Measurements from ENCODE around the gene CCDC178. TPM values are rescaled to one million over a fixed set of nuclear protein-coding genes. Genes with fewer than 3 reads are reported as not detected.
"Not testable (repeated sequence)": the region's sequence is repeated elsewhere in the genome, so short reads cannot be mapped to it uniquely, and the experiment has no call there.

The CCDC178 gene
- polyA plus RNA-seq, 1 donor from 2014 or later, result not detected

- H3K79me2 ChIP-seq (replicated peaks; ENCODE audit: insufficient read depth, low read length), result no peaks in the 10 kb centered on the region
- no peak overlapping the region for H2AFZ ChIP-seq (ENCODE audit: low read depth, low read length)
- no peak overlapping the region for H3K4me3 ChIP-seq (ENCODE audit: low read length)
- no peak overlapping the region for H3K27ac ChIP-seq (ENCODE audit: low read length)
- H3K36me3 ChIP-seq (ENCODE audit: insufficient read depth, low read length), result no peaks in the 10 kb centered on the region
- H3K9me2 ChIP-seq (ENCODE audit: insufficient read depth, low read length), result no peaks in the 10 kb centered on the region
- no peaks in the 10 kb centered on the region for H3K27me3 ChIP-seq (ENCODE audit: insufficient read depth, low read depth, low read length)
- no peak overlapping the region for H3K9ac ChIP-seq (ENCODE audit: low read length)
- no peaks in the 10 kb centered on the region for H3F3A ChIP-seq (ENCODE audit: insufficient read depth, low read length, poor library complexity, severe bottlenecking)
- TF ChIP-seq TAF1 (IDR thresholded peaks at IDR 0.05; ENCODE audit: low read depth) (no peak), EP300 (conservative IDR thresholded peaks at IDR 0.05; ENCODE audit: poor library complexity, severe bottlenecking) (no peak), MXI1 (conservative IDR thresholded peaks at IDR 0.05; ENCODE audit: poor library complexity, severe bottlenecking) (no peak), SMC3 (conservative IDR thresholded peaks at IDR 0.05; ENCODE audit: poor library complexity) (no peak), RAD21 (conservative IDR thresholded peaks at IDR 0.05) (no peak), EZH2 (IDR thresholded peaks at IDR 0.05; ENCODE audit: borderline replicate concordance, insufficient read depth, low read length, poor library complexity, severe bottlenecking) (no peak), POLR2AphosphoS5 (IDR thresholded peaks at IDR 0.05) (no peak)
- TF ChIP-seq, protein P1, sequence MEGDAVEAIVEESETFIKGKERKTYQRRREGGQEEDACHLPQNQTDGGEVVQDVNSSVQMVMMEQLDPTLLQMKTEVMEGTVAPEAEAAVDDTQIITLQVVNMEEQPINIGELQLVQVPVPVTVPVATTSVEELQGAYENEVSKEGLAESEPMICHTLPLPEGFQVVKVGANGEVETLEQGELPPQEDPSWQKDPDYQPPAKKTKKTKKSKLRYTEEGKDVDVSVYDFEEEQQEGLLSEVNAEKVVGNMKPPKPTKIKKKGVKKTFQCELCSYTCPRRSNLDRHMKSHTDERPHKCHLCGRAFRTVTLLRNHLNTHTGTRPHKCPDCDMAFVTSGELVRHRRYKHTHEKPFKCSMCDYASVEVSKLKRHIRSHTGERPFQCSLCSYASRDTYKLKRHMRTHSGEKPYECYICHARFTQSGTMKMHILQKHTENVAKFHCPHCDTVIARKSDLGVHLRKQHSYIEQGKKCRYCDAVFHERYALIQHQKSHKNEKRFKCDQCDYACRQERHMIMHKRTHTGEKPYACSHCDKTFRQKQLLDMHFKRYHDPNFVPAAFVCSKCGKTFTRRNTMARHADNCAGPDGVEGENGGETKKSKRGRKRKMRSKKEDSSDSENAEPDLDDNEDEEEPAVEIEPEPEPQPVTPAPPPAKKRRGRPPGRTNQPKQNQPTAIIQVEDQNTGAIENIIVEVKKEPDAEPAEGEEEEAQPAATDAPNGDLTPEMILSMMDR (IDR thresholded peaks at IDR 0.05; ENCODE audit: poor library complexity, severe bottlenecking), result no peak
- TF ChIP-seq, protein P2, sequence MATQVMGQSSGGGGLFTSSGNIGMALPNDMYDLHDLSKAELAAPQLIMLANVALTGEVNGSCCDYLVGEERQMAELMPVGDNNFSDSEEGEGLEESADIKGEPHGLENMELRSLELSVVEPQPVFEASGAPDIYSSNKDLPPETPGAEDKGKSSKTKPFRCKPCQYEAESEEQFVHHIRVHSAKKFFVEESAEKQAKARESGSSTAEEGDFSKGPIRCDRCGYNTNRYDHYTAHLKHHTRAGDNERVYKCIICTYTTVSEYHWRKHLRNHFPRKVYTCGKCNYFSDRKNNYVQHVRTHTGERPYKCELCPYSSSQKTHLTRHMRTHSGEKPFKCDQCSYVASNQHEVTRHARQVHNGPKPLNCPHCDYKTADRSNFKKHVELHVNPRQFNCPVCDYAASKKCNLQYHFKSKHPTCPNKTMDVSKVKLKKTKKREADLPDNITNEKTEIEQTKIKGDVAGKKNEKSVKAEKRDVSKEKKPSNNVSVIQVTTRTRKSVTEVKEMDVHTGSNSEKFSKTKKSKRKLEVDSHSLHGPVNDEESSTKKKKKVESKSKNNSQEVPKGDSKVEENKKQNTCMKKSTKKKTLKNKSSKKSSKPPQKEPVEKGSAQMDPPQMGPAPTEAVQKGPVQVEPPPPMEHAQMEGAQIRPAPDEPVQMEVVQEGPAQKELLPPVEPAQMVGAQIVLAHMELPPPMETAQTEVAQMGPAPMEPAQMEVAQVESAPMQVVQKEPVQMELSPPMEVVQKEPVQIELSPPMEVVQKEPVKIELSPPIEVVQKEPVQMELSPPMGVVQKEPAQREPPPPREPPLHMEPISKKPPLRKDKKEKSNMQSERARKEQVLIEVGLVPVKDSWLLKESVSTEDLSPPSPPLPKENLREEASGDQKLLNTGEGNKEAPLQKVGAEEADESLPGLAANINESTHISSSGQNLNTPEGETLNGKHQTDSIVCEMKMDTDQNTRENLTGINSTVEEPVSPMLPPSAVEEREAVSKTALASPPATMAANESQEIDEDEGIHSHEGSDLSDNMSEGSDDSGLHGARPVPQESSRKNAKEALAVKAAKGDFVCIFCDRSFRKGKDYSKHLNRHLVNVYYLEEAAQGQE (IDR thresholded peaks at IDR 0.05; ENCODE audit: borderline replicate concordance), result no peak
- H4K20me1 ChIP-seq (ENCODE audit: insufficient read depth), result no peaks in the 10 kb centered on the region
- no peaks in the 10 kb centered on the region for H3K9me3 ChIP-seq (ENCODE audit: low read length)
- no peak overlapping the region for H3K4me2 ChIP-seq (ENCODE audit: low read length)
These were observed 19.3 kb downstream of the CCDC178 start for GRCh38 chr18:33421225-33421624.

DNA sequence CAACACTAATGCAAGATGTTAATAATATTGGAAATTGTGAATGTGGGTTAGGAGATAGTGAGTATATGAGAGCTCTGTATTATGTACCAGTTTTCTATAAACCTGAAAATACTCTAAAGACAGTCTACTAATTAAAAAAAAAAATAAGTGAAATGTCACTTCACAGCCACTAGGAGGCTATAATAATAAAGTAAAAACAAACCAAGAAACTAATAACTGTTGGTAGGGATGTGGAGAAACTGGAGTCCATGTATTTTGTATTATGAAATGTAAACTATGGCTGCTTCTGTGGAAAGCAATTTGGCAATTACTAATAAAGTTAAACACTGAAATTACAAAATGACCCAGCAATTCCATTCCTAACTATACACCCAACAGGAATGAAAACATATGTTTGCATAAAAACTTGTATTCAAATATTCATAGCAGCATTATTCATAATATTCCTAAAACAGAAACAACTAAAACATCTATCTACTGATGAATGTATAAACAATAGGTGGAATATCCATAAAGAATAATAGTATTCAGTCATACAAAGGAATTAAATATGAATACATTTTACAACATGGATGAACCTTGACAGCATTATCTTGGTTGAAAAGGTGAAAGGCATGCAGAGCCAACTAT, 36.2 kb downstream of the CCDC178 start:
- no peaks in the 10 kb centered on the region for H4K20me1 ChIP-seq (ENCODE audit: insufficient read depth)
- no peak overlapping the region for H3K27ac ChIP-seq (ENCODE audit: low read length)
- H3K4me2 ChIP-seq (ENCODE audit: low read length), result no peak overlapping the region
- H3K79me2 ChIP-seq (replicated peaks; ENCODE audit: insufficient read depth, low read length), result no peaks in the 10 kb centered on the region
- no peak overlapping the region for H3K9ac ChIP-seq (ENCODE audit: low read length)
- no peaks in the 10 kb centered on the region for H3K27me3 ChIP-seq (ENCODE audit: insufficient read depth, low read depth, low read length)
- H3K4me3 ChIP-seq (ENCODE audit: low read length), result no peak overlapping the region
- H3K36me3 ChIP-seq (ENCODE audit: insufficient read depth, low read length), result no peaks in the 10 kb centered on the region
- no peaks in the 10 kb centered on the region for H3K9me2 ChIP-seq (ENCODE audit: insufficient read depth, low read length)
- no peak for TF ChIP-seq MXI1 (conservative IDR thresholded peaks at IDR 0.05; ENCODE audit: poor library complexity, severe bottlenecking)
- TF ChIP-seq, protein P2 (IDR thresholded peaks at IDR 0.05; ENCODE audit: borderline replicate concordance), result no peak
- no peak for TF ChIP-seq POLR2AphosphoS5 (IDR thresholded peaks at IDR 0.05)
- no peak for TF ChIP-seq EP300 (conservative IDR thresholded peaks at IDR 0.05; ENCODE audit: poor library complexity, severe bottlenecking)
- no peak for TF ChIP-seq EZH2 (IDR thresholded peaks at IDR 0.05; ENCODE audit: borderline replicate concordance, insufficient read depth, low read length, poor library complexity, severe bottlenecking)
- TF ChIP-seq SMC3 (conservative IDR thresholded peaks at IDR 0.05; ENCODE audit: poor library complexity), result no peak
- TF ChIP-seq TAF1 (IDR thresholded peaks at IDR 0.05; ENCODE audit: low read depth), result no peak
- TF ChIP-seq, protein P1 (IDR thresholded peaks at IDR 0.05; ENCODE audit: poor library complexity, severe bottlenecking), result no peak
- TF ChIP-seq RAD21 (conservative IDR thresholded peaks at IDR 0.05), result no peak
- H3K9me3 ChIP-seq (ENCODE audit: low read length), result no peaks in the 10 kb centered on the region
- H2AFZ ChIP-seq (ENCODE audit: low read depth, low read length), result no peak overlapping the region
- no peaks in the 10 kb centered on the region for H3F3A ChIP-seq (ENCODE audit: insufficient read depth, low read length, poor library complexity, severe bottlenecking)

- H3K9me2 ChIP-seq (ENCODE audit: insufficient read depth, low read length); H4K20me1 ChIP-seq (ENCODE audit: insufficient read depth); H3K27ac ChIP-seq (ENCODE audit: low read length); H3K4me3 ChIP-seq (ENCODE audit: low read length); H3K79me2 ChIP-seq (replicated peaks; ENCODE audit: insufficient read depth, low read length); H3K36me3 ChIP-seq (ENCODE audit: insufficient read depth, low read length); H3K27me3 ChIP-seq (ENCODE audit: insufficient read depth, low read depth, low read length); H3K9me3 ChIP-seq (ENCODE audit: low read length); H3F3A ChIP-seq (ENCODE audit: insufficient read depth, low read length, poor library complexity, severe bottlenecking); H3K9ac ChIP-seq (ENCODE audit: low read length); H2AFZ ChIP-seq (ENCODE audit: low read depth, low read length); H3K4me2 ChIP-seq (ENCODE audit: low read length): not testable (repeated sequence)
These were observed 41.6 kb downstream of the CCDC178 start for GRCh38 chr18:33398939-33399338.
